HEK293 (cell line): ENCODE data around the gene ITSN1.

ENCODE experiments used
- CTCF ChIA-PET: fragments of 350-600 bp; formaldehyde crosslinking; extraction: SDS; loops from one replicate; lab custom pipeline; 2021; ENCODE audit warnings: antibody characterized with exemption; lab: Yijun Ruan, JAX
- POLR2A ChIA-PET: fragments of 300-600 bp; formaldehyde crosslinking; extraction: SDS; loops from one replicate; lab custom pipeline; 2020; ENCODE audit warnings: antibody characterized with exemption, inconsistent platforms; lab: Yijun Ruan, JAX
- H3K27ac ChIP-seq: fragments of 200-500 bp; sonication (Bioruptor generic); 2 replicates; pipeline ENCODE4 v1.5.1; 2014; ENCODE audit warnings: low read depth, low read length, control low read depth, inconsistent platforms; ENCODE audit errors: extremely low read depth
- H3K36me3 ChIP-seq, 2 experiments: fragments of 200-500 bp in 1 of 2; sonication (Bioruptor generic) in 1 of 2; 1 replicate in 1 of 2; 2 replicates in 1 of 2; pipeline ENCODE4 v1.5.1; 2014 to 2017; ENCODE audit warnings: inconsistent platforms in 2 of 2, low read length in 2 of 2; ENCODE audit not compliant: control insufficient read depth in 2 of 2, insufficient read depth in 1 of 2
- H3K4me1 ChIP-seq: fragments of 200-500 bp; sonication (Bioruptor generic); 2 replicates; pipeline ENCODE4 v1.5.1; 2014; ENCODE audit warnings: mild to moderate bottlenecking, low read length, inconsistent platforms; ENCODE audit not compliant: control insufficient read depth, insufficient read depth
- H3K4me3 ChIP-seq: 2 replicates; pipeline ENCODE4 v1.5.1; 2011; ENCODE audit warnings: low read depth, mild to moderate bottlenecking, control low read depth, low read length, moderate library complexity
- H3K9me3 ChIP-seq: fragments of 200-500 bp; sonication (Bioruptor generic); 2 replicates; pipeline ENCODE4 v1.5.1; 2014; ENCODE audit warnings: low read depth, low read length, inconsistent platforms; ENCODE audit not compliant: control insufficient read depth, insufficient read depth
- ELK4 ChIP-seq: IDR thresholded peaks from 2 replicates; pipeline ENCODE4 v1.6.1; 2011; ENCODE audit warnings: mild to moderate bottlenecking, low read depth, low read length, borderline replicate concordance
- FEZF1 ChIP-seq: fragments of 450-650 bp; formaldehyde crosslinking; IDR thresholded peaks from 2 replicates; pipeline ENCODE4 v1.5.1; 2016; ENCODE audit warnings: missing biosample characterization, missing genetic modification characterization
- GLI2 ChIP-seq: fragments of 450-650 bp; formaldehyde crosslinking; IDR thresholded peaks from 2 replicates; pipeline ENCODE4; 2017; ENCODE audit warnings: missing biosample characterization, missing genetic modification characterization, low read depth, borderline replicate concordance
- REST ChIP-seq: fragments of 450-650 bp; formaldehyde crosslinking; IDR thresholded peaks from 2 replicates; pipeline ENCODE4 v1.5.1; 2016; ENCODE audit warnings: missing biosample characterization, missing genetic modification characterization
- SALL2 ChIP-seq: fragments of 450-650 bp; formaldehyde crosslinking; IDR thresholded peaks from 2 replicates; pipeline ENCODE4 v1.5.0; 2017; ENCODE audit warnings: missing biosample characterization, mild to moderate bottlenecking, missing genetic modification characterization, borderline replicate concordance
- SCRT1 ChIP-seq: fragments of 450-650 bp; formaldehyde crosslinking; IDR thresholded peaks from 2 replicates; pipeline ENCODE4 v1.5.1; 2016; ENCODE audit warnings: missing biosample characterization, missing genetic modification characterization, borderline replicate concordance
- SP2 ChIP-seq: fragments of 450-650 bp; formaldehyde crosslinking; IDR thresholded peaks from 2 replicates; pipeline ENCODE4 v1.5.1; 2016; ENCODE audit warnings: missing biosample characterization, missing genetic modification characterization
- ZBTB1 ChIP-seq: fragments of 450-650 bp; formaldehyde crosslinking; IDR thresholded peaks from 2 replicates; pipeline ENCODE4 v1.5.1; 2016; ENCODE audit warnings: missing biosample characterization, missing genetic modification characterization
- ZBTB7A ChIP-seq: fragments of 450-650 bp; formaldehyde crosslinking; IDR thresholded peaks from 2 replicates; pipeline ENCODE4 v1.5.1; 2016; ENCODE audit warnings: low read depth, missing biosample characterization, missing genetic modification characterization
- ZFP3 ChIP-seq: fragments of 450-650 bp; formaldehyde crosslinking; IDR thresholded peaks from 2 replicates; pipeline ENCODE4 v1.5.1; 2016; ENCODE audit warnings: low read depth, missing biosample characterization, missing genetic modification characterization
- ZFP69B ChIP-seq: fragments of 450-650 bp; formaldehyde crosslinking; IDR thresholded peaks from 2 replicates; pipeline ENCODE4 v1.5.1; 2016; ENCODE audit warnings: missing biosample characterization, missing genetic modification characterization
- ZNF121 ChIP-seq: fragments of 450-650 bp; formaldehyde crosslinking; IDR thresholded peaks from 2 replicates; pipeline ENCODE4 v1.5.1; 2016; ENCODE audit warnings: missing biosample characterization, missing genetic modification characterization
- ZNF148 ChIP-seq: fragments of 450-650 bp; formaldehyde crosslinking; IDR thresholded peaks from 2 replicates; pipeline ENCODE4 v1.5.0; 2017; ENCODE audit warnings: missing biosample characterization, missing genetic modification characterization, borderline replicate concordance
- ZNF274 ChIP-seq, 2 experiments: fragments of 200-500 bp in 1 of 2; fragments of 450-650 bp in 1 of 2; sonication (Bioruptor generic) in 1 of 2; formaldehyde crosslinking in 1 of 2; IDR thresholded peaks; 2 replicates each; pipeline versions ENCODE4 v1.5.1 to v1.6.1; 2014 to 2016; ENCODE audit warnings: borderline replicate concordance in 1 of 2, inconsistent platforms in 1 of 2, low read length in 1 of 2, missing biosample characterization in 1 of 2, missing genetic modification characterization in 1 of 2
- ZNF311 ChIP-seq: fragments of 450-650 bp; formaldehyde crosslinking; IDR thresholded peaks from 2 replicates; pipeline ENCODE4 v1.5.1; 2017; ENCODE audit warnings: missing biosample characterization, missing genetic modification characterization, borderline replicate concordance
- ZNF433 ChIP-seq: fragments of 450-650 bp; formaldehyde crosslinking; IDR thresholded peaks from 2 replicates; pipeline ENCODE4 v1.5.1; 2016; ENCODE audit warnings: missing biosample characterization, missing genetic modification characterization, low read depth
- ZNF600 ChIP-seq: fragments of 450-650 bp; formaldehyde crosslinking; IDR thresholded peaks from 2 replicates; pipeline ENCODE4 v1.5.1; 2016; ENCODE audit warnings: missing biosample characterization, missing genetic modification characterization
- ZNF785 ChIP-seq: fragments of 450-650 bp; formaldehyde crosslinking; IDR thresholded peaks from 2 replicates; pipeline ENCODE4 v1.5.1; 2016; ENCODE audit warnings: missing biosample characterization, missing genetic modification characterization
- TF ChIP-seq, protein P1 (sequence below): fragments of 450-650 bp; formaldehyde crosslinking; IDR thresholded peaks from 2 replicates; pipeline ENCODE4 v1.5.1; 2016; ENCODE audit warnings: missing biosample characterization, missing genetic modification characterization
- TF ChIP-seq, protein P2 (sequence below): fragments of 450-650 bp; formaldehyde crosslinking; IDR thresholded peaks from 2 replicates; pipeline ENCODE4 v1.5.1; 2016; ENCODE audit warnings: missing biosample characterization, missing genetic modification characterization
- TF ChIP-seq, protein P3 (sequence below): fragments of 450-650 bp; formaldehyde crosslinking; IDR thresholded peaks from 2 replicates; pipeline ENCODE4; 2016; ENCODE audit warnings: missing biosample characterization, missing genetic modification characterization

Gene ITSN1

GRCh38 chr21:33885172-33885514, 242.8 kb downstream of the ITSN1 start:
- Histone ChIP-seq H3K4me3 (no peak overlapping the region), H3K27ac (no peak overlapping the region), H3K36me3 (no peaks in the 10 kb centered on the region), H3K9me3 (no peaks in the 10 kb centered on the region), H3K4me1 (no peaks in the 10 kb centered on the region)
- ChIA-PET POLR2A (no interaction called here), CTCF (no interaction called here)
- TF ChIP-seq REST (tag by site-specific recombination) (no peak), ZBTB1 (tag by site-specific recombination) (no peak), FEZF1 (no peak)

- CTCF ChIA-PET: interaction anchor here (0.6 kb wide), 1 partner anchor 11 kb away, joined by 3 read pairs; no protein-coding TSS in a partner anchor
- POLR2A ChIA-PET: no interaction called here
- Histone ChIP-seq H3K4me3 (no peak overlapping the region), H3K27ac (no peak overlapping the region), H3K36me3 (no peaks in the 10 kb centered on the region), H3K4me1 (no peaks in the 10 kb centered on the region), H3K9me3 (no peaks in the 10 kb centered on the region)
- TF ChIP-seq ELK4: no peak
- no peak for TF ChIP-seq ZBTB7A (tag by site-specific recombination)
- TF ChIP-seq ZNF600 (tag by site-specific recombination): no peak
- TF ChIP-seq ZNF148 (tag by site-specific recombination): no peak
- no peak for TF ChIP-seq ZNF311 (tag by site-specific recombination)
- TF ChIP-seq, protein P1, sequence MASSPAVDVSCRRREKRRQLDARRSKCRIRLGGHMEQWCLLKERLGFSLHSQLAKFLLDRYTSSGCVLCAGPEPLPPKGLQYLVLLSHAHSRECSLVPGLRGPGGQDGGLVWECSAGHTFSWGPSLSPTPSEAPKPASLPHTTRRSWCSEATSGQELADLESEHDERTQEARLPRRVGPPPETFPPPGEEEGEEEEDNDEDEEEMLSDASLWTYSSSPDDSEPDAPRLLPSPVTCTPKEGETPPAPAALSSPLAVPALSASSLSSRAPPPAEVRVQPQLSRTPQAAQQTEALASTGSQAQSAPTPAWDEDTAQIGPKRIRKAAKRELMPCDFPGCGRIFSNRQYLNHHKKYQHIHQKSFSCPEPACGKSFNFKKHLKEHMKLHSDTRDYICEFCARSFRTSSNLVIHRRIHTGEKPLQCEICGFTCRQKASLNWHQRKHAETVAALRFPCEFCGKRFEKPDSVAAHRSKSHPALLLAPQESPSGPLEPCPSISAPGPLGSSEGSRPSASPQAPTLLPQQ (tag by site-specific recombination): no peak
- no peak for TF ChIP-seq ZNF121 (tag by site-specific recombination)
- TF ChIP-seq ZFP3 (tag by site-specific recombination): no peak
- TF ChIP-seq ZFP69B (tag by site-specific recombination): no peak
- TF ChIP-seq ZNF274 (IDR thresholded peaks at IDR 0.05; ENCODE audit: low read length): no peak
- no peak for TF ChIP-seq ZNF274 (tag by site-specific recombination; IDR thresholded peaks at IDR 0.05; ENCODE audit: borderline replicate concordance)
- TF ChIP-seq, protein P2, sequence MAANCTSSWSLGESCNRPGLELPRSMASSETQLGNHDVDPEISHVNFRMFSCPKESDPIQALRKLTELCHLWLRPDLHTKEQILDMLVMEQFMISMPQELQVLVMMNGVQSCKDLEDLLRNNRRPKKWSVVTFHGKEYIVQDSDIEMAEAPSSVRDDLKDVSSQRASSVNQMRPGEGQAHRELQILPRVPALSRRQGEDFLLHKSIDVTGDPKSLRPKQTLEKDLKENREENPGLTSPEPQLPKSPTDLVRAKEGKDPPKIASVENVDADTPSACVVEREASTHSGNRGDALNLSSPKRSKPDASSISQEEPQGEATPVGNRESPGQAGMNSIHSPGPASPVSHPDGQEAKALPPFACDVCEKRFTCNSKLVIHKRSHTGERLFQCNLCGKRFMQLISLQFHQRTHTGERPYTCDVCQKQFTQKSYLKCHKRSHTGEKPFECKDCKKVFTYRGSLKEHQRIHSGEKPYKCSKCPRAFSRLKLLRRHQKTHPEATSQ (tag by site-specific recombination): no peak
- TF ChIP-seq GLI2 (tag by site-specific recombination): no peak
- no peak for TF ChIP-seq ZNF785 (tag by site-specific recombination)
- no peak for TF ChIP-seq SP2
- TF ChIP-seq SCRT1 (tag by site-specific recombination): no peak
- no peak for TF ChIP-seq SALL2 (tag by site-specific recombination)
- no peak for TF ChIP-seq ZNF433 (tag by site-specific recombination)
- TF ChIP-seq, protein P3, sequence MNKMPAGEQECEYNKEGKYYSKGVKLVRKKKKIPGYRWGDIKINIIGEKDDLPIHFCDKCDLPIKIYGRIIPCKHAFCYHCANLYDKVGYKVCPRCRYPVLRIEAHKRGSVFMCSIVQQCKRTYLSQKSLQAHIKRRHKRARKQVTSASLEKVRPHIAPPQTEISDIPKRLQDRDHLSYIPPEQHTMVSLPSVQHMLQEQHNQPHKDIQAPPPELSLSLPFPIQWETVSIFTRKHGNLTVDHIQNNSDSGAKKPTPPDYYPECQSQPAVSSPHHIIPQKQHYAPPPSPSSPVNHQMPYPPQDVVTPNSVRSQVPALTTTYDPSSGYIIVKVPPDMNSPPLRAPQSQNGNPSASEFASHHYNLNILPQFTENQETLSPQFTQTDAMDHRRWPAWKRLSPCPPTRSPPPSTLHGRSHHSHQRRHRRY (tag by site-specific recombination): no peak
These were observed 244.0 kb downstream of the ITSN1 start for GRCh38 chr21:33886321-33886720.
